Smooth muscle cell (in vitro differentiated cells): Measurements from ENCODE around the gene EIF2S3. TPM values are rescaled to one million over a fixed set of nuclear protein-coding genes. Genes with fewer than 3 reads are reported as not detected.
A peak's percentile ranks its signal among the peaks of the same experiment; 100 is the strongest.

ENCODE experiments used
- DNase-seq: peaks from one replicate; lab custom pipeline; 2025; ENCODE audit not compliant: unreplicated experiment; lab: John Stamatoyannopoulos, UW
- H2AFZ ChIP-seq: fragments of 200-600 bp; sonication (generic); 2 replicates; pipeline ENCODE4 v1.6.0; 2016; ENCODE audit warnings: antibody characterized with exemption, low read depth, mild to moderate bottlenecking
- H3F3A ChIP-seq: fragments of 200-600 bp; sonication (generic); 2 replicates; pipeline ENCODE4 v1.6.0; 2017; ENCODE audit warnings: antibody characterized with exemption, low read depth
- H3K27ac ChIP-seq: fragments of 200-600 bp; sonication (generic); 2 replicates; pipeline ENCODE4 v1.5.1; 2016; ENCODE audit warnings: low read depth, mild to moderate bottlenecking
- H3K27me3 ChIP-seq: fragments of 200-600 bp; sonication (generic); 2 replicates; pipeline ENCODE4 v1.6.1; 2016; ENCODE audit warnings: low read depth, mild to moderate bottlenecking
- H3K36me3 ChIP-seq: fragments of 200-600 bp; sonication (generic); 2 replicates; pipeline ENCODE4 v1.5.1; 2016; ENCODE audit warnings: low read depth
- H3K4me1 ChIP-seq: fragments of 200-600 bp; sonication (generic); 2 replicates; pipeline ENCODE4 v1.5.1; 2016; ENCODE audit warnings: low read depth
- H3K4me2 ChIP-seq: fragments of 200-600 bp; sonication (generic); 2 replicates; pipeline ENCODE4 v1.6.0; 2016; ENCODE audit warnings: mild to moderate bottlenecking
- H3K4me3 ChIP-seq: fragments of 200-600 bp; sonication (generic); 2 replicates; pipeline ENCODE4 v1.5.1; 2016; ENCODE audit warnings: mild to moderate bottlenecking
- H3K79me2 ChIP-seq: fragments of 200-600 bp; sonication (generic); 2 replicates; pipeline ENCODE4 v1.6.0; 2016; ENCODE audit warnings: low read depth, mild to moderate bottlenecking
- H3K9ac ChIP-seq: fragments of 200-600 bp; sonication (generic); 2 replicates; pipeline ENCODE4 v1.6.0; 2016; ENCODE audit warnings: low read depth
- H3K9me3 ChIP-seq: fragments of 200-600 bp; sonication (generic); replicated peaks from 2 replicates; pipeline ENCODE4 v1.5.1; 2016; ENCODE audit warnings: low read depth
- H4K20me1 ChIP-seq: fragments of 200-600 bp; sonication (generic); 2 replicates; pipeline ENCODE4 v1.6.0; 2016; ENCODE audit warnings: low read depth
- WGBS: methylation state at CpG from one replicate; pipeline ENCODE4 v1.1.7; 2016; ENCODE audit warnings: low lambda C conversion rate; 5-methylcytosine and 5-hydroxymethylcytosine counted together
- polyA plus RNA-seq: library from polyadenylated mRNA; unstranded; fragments of >200 nt; fragmentation: Nextera tagmentation; extraction: Ambion mirVana; gene quantifications from 2 replicates; pipeline ENCODE4 v1.2.1, GENCODE V29; 2016
- total RNA-seq: library from RNA; depleted of rRNA; stranded (reverse); fragments of >200 nt; gene quantifications from 2 replicates; pipeline ENCODE4 v1.2.3, GENCODE V29; 2014
- TF ChIP-seq, protein P1 (sequence below): fragments of 200-600 bp; sonication (generic); IDR thresholded peaks from 2 replicates; pipeline ENCODE4 v1.5.1; 2017; ENCODE audit warnings: borderline replicate concordance, mild to moderate bottlenecking, antibody characterized with exemption; ENCODE audit not compliant: insufficient read depth, poor library complexity, severe bottlenecking

Gene EIF2S3
- total and polyA plus RNA-seq, 2 experiments from 2014 or later = 54.0 to 240 TPM

- H3K27ac ChIP-seq = peak overlapping the region; percentile 100
- H3K4me3 ChIP-seq = peak overlapping the region; percentile 84
- H3F3A ChIP-seq = no peaks in the 10 kb centered on the region
- H3K9me3 ChIP-seq = no peaks in the 10 kb centered on the region
- peaks cover 37% of the 10 kb centered on the region for H3K79me2 ChIP-seq
- H3K9ac ChIP-seq = peak overlapping the region; percentile 98
- no peaks in the 10 kb centered on the region for H3K36me3 ChIP-seq
- no peaks in the 10 kb centered on the region for H3K27me3 ChIP-seq
- no peak for DNase-seq
- TF ChIP-seq, protein P1, sequence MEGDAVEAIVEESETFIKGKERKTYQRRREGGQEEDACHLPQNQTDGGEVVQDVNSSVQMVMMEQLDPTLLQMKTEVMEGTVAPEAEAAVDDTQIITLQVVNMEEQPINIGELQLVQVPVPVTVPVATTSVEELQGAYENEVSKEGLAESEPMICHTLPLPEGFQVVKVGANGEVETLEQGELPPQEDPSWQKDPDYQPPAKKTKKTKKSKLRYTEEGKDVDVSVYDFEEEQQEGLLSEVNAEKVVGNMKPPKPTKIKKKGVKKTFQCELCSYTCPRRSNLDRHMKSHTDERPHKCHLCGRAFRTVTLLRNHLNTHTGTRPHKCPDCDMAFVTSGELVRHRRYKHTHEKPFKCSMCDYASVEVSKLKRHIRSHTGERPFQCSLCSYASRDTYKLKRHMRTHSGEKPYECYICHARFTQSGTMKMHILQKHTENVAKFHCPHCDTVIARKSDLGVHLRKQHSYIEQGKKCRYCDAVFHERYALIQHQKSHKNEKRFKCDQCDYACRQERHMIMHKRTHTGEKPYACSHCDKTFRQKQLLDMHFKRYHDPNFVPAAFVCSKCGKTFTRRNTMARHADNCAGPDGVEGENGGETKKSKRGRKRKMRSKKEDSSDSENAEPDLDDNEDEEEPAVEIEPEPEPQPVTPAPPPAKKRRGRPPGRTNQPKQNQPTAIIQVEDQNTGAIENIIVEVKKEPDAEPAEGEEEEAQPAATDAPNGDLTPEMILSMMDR = no peak
- H3K4me2 ChIP-seq = peak overlapping the region; percentile 90
- H2AFZ ChIP-seq = peak overlapping the region; percentile 96
- whole genome bisulfite sequencing = 14% methylated on average over 13 of the region's 13 CpGs
- H4K20me1 ChIP-seq = peaks cover 30% of the 10 kb centered on the region
- H3K4me1 ChIP-seq = peaks cover 9% of the 10 kb centered on the region
Observed at GRCh38 chrX:24026432-24026831, 28.3 kb upstream of the EIF2S3 start.

- peaks cover 24% of the 10 kb centered on the region for H4K20me1 ChIP-seq
- WGBS = 86% methylated on average over 7 of the region's 7 CpGs
- no peaks in the 10 kb centered on the region for H3K36me3 ChIP-seq
- H3K27me3 ChIP-seq = no peaks in the 10 kb centered on the region
- peaks cover 30% of the 10 kb centered on the region for H3K79me2 ChIP-seq
- TF ChIP-seq, protein P1 = no peak
- peak within 1 kb of the TSS; percentile 84 for H3K4me3 ChIP-seq
- peak within 1 kb of the TSS; percentile 96 for H2AFZ ChIP-seq
- peak within 1 kb of the TSS; percentile 90 for H3K4me2 ChIP-seq
- peak within 1 kb of the TSS; percentile 100 for H3K27ac ChIP-seq
- no peak for DNase-seq
- H3K9me3 ChIP-seq = no peaks in the 10 kb centered on the region
- no peaks in the 10 kb centered on the region for H3F3A ChIP-seq
- peaks cover 9% of the 10 kb centered on the region for H3K4me1 ChIP-seq
- H3K9ac ChIP-seq = peak within 1 kb of the TSS; percentile 98
Observed at GRCh38 chrX:24027086-24027485, 27.7 kb upstream of the EIF2S3 start, which contains the start of gene KLHL15. Gene KLHL15, minus strand, starts transcription at chrX:24027186. Its CDS starts 20,493 bp downstream, at chrX:24006693.

- 94% methylated on average over 6 of the region's 6 CpGs for WGBS
- H4K20me1 ChIP-seq = peaks cover 20% of the 10 kb centered on the region
Observed at GRCh38 chrX:24027985-24028384, 26.8 kb upstream of the EIF2S3 start.

More at GRCh38 chrX:24027985-24028384, 26.8 kb upstream of the EIF2S3 start:
- Histone ChIP-seq H2AFZ (no peak overlapping the region), H3K9ac (no peak overlapping the region), H3F3A (no peaks in the 10 kb centered on the region), H3K27ac (no peak overlapping the region), H3K4me3 (no peak overlapping the region), H3K4me1 (peaks cover 9% of the 10 kb centered on the region), H3K79me2 (peaks cover 21% of the 10 kb centered on the region), H3K27me3 (no peaks in the 10 kb centered on the region), H3K9me3 (no peaks in the 10 kb centered on the region), H3K4me2 (no peak overlapping the region), H3K36me3 (no peaks in the 10 kb centered on the region)
- no peak for DNase-seq
- TF ChIP-seq, protein P1 = no peak
